IMR-90 (cell line): ENCODE results near the gene ACVR1. TPM values are rescaled to one million over a fixed set of nuclear protein-coding genes. Genes with fewer than 3 reads are reported as not detected.

Experiments used
- ATAC-seq: fragments of 200-7000 bp; cut with Tn5 transposase; 2 replicates; pipeline ENCODE4 v1.9.1; 2020; ENCODE audit warnings: low read depth, mild to moderate bottlenecking, moderate library complexity
- BruUV-seq: library from RNA; stranded (reverse); fragments of 400-500 nt; replicated peaks from 2 replicates; lab custom pipeline; 2021; lab: Mats Ljungman, UMichigan
- CTCF ChIA-PET: fragments of 300-600 bp; formaldehyde crosslinking; extraction: SDS; loops from one replicate; lab custom pipeline; 2021; ENCODE audit warnings: antibody characterized with exemption; lab: Yijun Ruan, JAX
- POLR2A ChIA-PET: fragments of 300-600 bp; sonication (Branson Sonifier 250); formaldehyde crosslinking; loops from one replicate; lab custom pipeline; 2022; ENCODE audit warnings: antibody characterized with exemption; ENCODE audit not compliant: unreplicated experiment; lab: Charles Lee
- DNase-seq: peaks from one replicate; pipeline ENCODE4 v3.0.0; 2013
- H2AFZ ChIP-seq: replicated peaks from 2 replicates; pipeline ENCODE3; 2013; ENCODE audit warnings: low read length, mild to moderate bottlenecking; ENCODE audit not compliant: poor library complexity
- H2AK5ac ChIP-seq: 2 replicates; pipeline ENCODE4 v1.6.1; 2013; ENCODE audit warnings: low read depth, low read length, inconsistent platforms
- H2AK9ac ChIP-seq: replicated peaks from 2 replicates; pipeline ENCODE3; 2013; ENCODE audit warnings: mild to moderate bottlenecking, low read depth, low read length, moderate library complexity; ENCODE audit not compliant: poor library complexity
- H2BK120ac ChIP-seq: 2 replicates; pipeline ENCODE4 v1.6.1; 2013; ENCODE audit warnings: low read depth, low read length, inconsistent platforms
- H2BK15ac ChIP-seq: 3 replicates; pipeline ENCODE4 v1.6.1; 2013; ENCODE audit warnings: low read depth, low read length, inconsistent platforms
- H2BK20ac ChIP-seq: 2 replicates; pipeline ENCODE4 v1.6.1; 2013; ENCODE audit warnings: low read depth, mild to moderate bottlenecking, inconsistent platforms, low read length, moderate library complexity
- H2BK5ac ChIP-seq: 2 replicates; pipeline ENCODE4 v1.6.1; 2013; ENCODE audit warnings: mild to moderate bottlenecking, low read depth, low read length, inconsistent platforms; ENCODE audit not compliant: poor library complexity, severe bottlenecking
- H3K14ac ChIP-seq: replicated peaks from 2 replicates; pipeline ENCODE4 v1.6.1; 2013; ENCODE audit warnings: low read depth, low read length, inconsistent platforms
- H3K18ac ChIP-seq: 2 replicates; pipeline ENCODE4 v1.6.1; 2013; ENCODE audit warnings: low read depth, low read length, control low read depth
- H3K23ac ChIP-seq: 2 replicates; pipeline ENCODE4 v1.6.1; 2013; ENCODE audit warnings: low read depth, low read length, inconsistent platforms
- H3K27ac ChIP-seq: 2 replicates; pipeline ENCODE4 v1.5.1; 2013; ENCODE audit warnings: mild to moderate bottlenecking, control low read depth, low read length; ENCODE audit not compliant: insufficient read depth
- H3K27me3 ChIP-seq: 2 replicates; pipeline ENCODE4 v1.6.1; 2013; ENCODE audit warnings: low read length; ENCODE audit not compliant: control insufficient read depth, insufficient read depth
- H3K36me3 ChIP-seq: 2 replicates; pipeline ENCODE4 v1.6.1; 2013; ENCODE audit warnings: low read length, mixed read lengths; ENCODE audit not compliant: control insufficient read depth, insufficient read depth
- H3K4ac ChIP-seq: 2 replicates; pipeline ENCODE4 v1.6.1; 2013; ENCODE audit warnings: low read depth, low read length, inconsistent platforms
- H3K4me1 ChIP-seq: 2 replicates; pipeline ENCODE4 v1.6.1; 2013; ENCODE audit warnings: low read length, mixed read lengths; ENCODE audit not compliant: control insufficient read depth, insufficient read depth
- H3K4me2 ChIP-seq: 2 replicates; pipeline ENCODE4 v1.6.1; 2013; ENCODE audit warnings: low read depth, mild to moderate bottlenecking, control low read depth, low read length, moderate library complexity
- H3K4me3 ChIP-seq: 2 replicates; pipeline ENCODE4 v1.5.1; 2013; ENCODE audit warnings: low read depth, mild to moderate bottlenecking, control low read depth, low read length, moderate library complexity; ENCODE audit not compliant: insufficient read depth
- H3K56ac ChIP-seq: 2 replicates; pipeline ENCODE4 v1.6.1; 2013; ENCODE audit warnings: low read length, inconsistent platforms; ENCODE audit not compliant: insufficient read depth; ENCODE audit errors: extremely low read depth
- H3K79me1 ChIP-seq, 2 experiments: 2 replicates each; pipeline ENCODE4 v1.6.1; 2013; ENCODE audit warnings: low read length in 2 of 2, inconsistent platforms in 1 of 2, low read depth in 1 of 2
- H3K9ac ChIP-seq: 2 replicates; pipeline ENCODE4 v1.6.1; 2013; ENCODE audit warnings: low read depth, low read length, control low read depth
- H3K9me1 ChIP-seq: 2 replicates; pipeline ENCODE4 v1.6.1; 2013; ENCODE audit warnings: low read length, inconsistent platforms; ENCODE audit not compliant: insufficient read depth
- H3K9me3 ChIP-seq: 2 replicates; pipeline ENCODE4 v1.6.1; 2013; ENCODE audit warnings: low read length; ENCODE audit not compliant: control insufficient read depth, insufficient read depth
- H4K20me1 ChIP-seq: 2 replicates; pipeline ENCODE4 v1.6.1; 2013; ENCODE audit warnings: low read length, inconsistent platforms; ENCODE audit not compliant: insufficient read depth
- H4K5ac ChIP-seq: 2 replicates; pipeline ENCODE4 v1.6.1; 2013; ENCODE audit warnings: mild to moderate bottlenecking, low read depth, low read length, control low read depth
- H4K8ac ChIP-seq, 2 experiments: 2 replicates each; pipeline ENCODE4 v1.6.1; 2013; ENCODE audit warnings: low read depth in 2 of 2, low read length in 2 of 2, control low read depth in 1 of 2, inconsistent platforms in 1 of 2
- H4K91ac ChIP-seq: 2 replicates; pipeline ENCODE4 v1.6.1; 2013; ENCODE audit warnings: low read depth, low read length, inconsistent platforms; ENCODE audit not compliant: insufficient read depth
- CEBPB ChIP-seq: IDR thresholded peaks from 2 replicates; pipeline ENCODE4 v1.6.1; 2012; ENCODE audit warnings: low read depth, low read length, improper control_type of control experiment
- CHD1 ChIP-seq: IDR thresholded peaks from 2 replicates; pipeline ENCODE4 v1.6.1; 2012; ENCODE audit warnings: low read depth, low read length, improper control_type of control experiment
- CTCF ChIP-seq: conservative IDR thresholded peaks from 2 replicates; pipeline ENCODE4 v1.5.1; 2012; ENCODE audit warnings: mild to moderate bottlenecking, low read depth, low read length, improper control_type of control experiment
- ELK1 ChIP-seq: fragments of 150-350 bp; IDR thresholded peaks from 2 replicates; pipeline ENCODE4 v1.6.1; 2016; ENCODE audit warnings: low read depth, mild to moderate bottlenecking, low read length, moderate library complexity, borderline replicate concordance
- MXI1 ChIP-seq: IDR thresholded peaks from 2 replicates; pipeline ENCODE4 v1.6.1; 2012; ENCODE audit warnings: low read depth, mild to moderate bottlenecking, low read length, moderate library complexity, borderline replicate concordance
- RFX5 ChIP-seq: IDR thresholded peaks from 2 replicates; pipeline ENCODE4 v1.8.0; 2012; ENCODE audit warnings: low read depth, mild to moderate bottlenecking, low read length, moderate library complexity
- SMC3 ChIP-seq: fragments of 150-350 bp; IDR thresholded peaks from 2 replicates; pipeline ENCODE4 v1.6.1; 2016; ENCODE audit warnings: low read depth, mild to moderate bottlenecking, antibody characterized with exemption, low read length, moderate library complexity
- dilution Hi-C: fragments of 300-500 bp; cut with HindIII; formaldehyde crosslinking; loops from one replicate; pipeline ENCODE4 v1.14.3; 2018; ENCODE audit warnings: low sequenced_read_pairs; ENCODE audit not compliant: unreplicated experiment
- in situ Hi-C: fragments of 300-500 bp; cut with MboI; formaldehyde crosslinking; loops from 3 replicates; pipeline ENCODE4 v1.14.3; 2019; ENCODE audit warnings: low sequenced_read_pairs, inconsistent platforms, mixed read lengths
- intact Hi-C: fragments of 100-400 bp; cut with micrococcal nuclease; formaldehyde crosslinking; loops from 2 replicates; pipeline ENCODE4 v1.10.0; 2022
- polyA plus RNA-seq, 3 experiments: library from polyadenylated mRNA; depleted of rRNA; stranded (reverse); fragments of >200 nt; gene quantifications; 2 replicates each; pipeline ENCODE4 v1.2.3, GENCODE V29; 2012; ENCODE audit warnings: low replicate concordance in 1 of 3
- total RNA-seq: library from RNA; depleted of rRNA; stranded (reverse); fragments of >200 nt; gene quantifications from 2 replicates; pipeline ENCODE4 v1.2.3, GENCODE V29; 2012

The ACVR1 gene
- total and polyA plus RNA-seq, 2 of the 4 experiments (the other 2 are of a cell fraction), result 21.1 to 40.8 TPM

GRCh38 chr2:157761520-157761919, 114.6 kb downstream of the ACVR1 start:
- H3K23ac ChIP-seq, result no peak overlapping the region
- no peak overlapping the region for H3K14ac ChIP-seq
- BruUV-seq, result no TSS peak
- H3K56ac ChIP-seq, result no peak overlapping the region
- H3K27ac ChIP-seq, result no peak overlapping the region
- no peak overlapping the region for H4K5ac ChIP-seq
- no peak overlapping the region for H3K4ac ChIP-seq
- no peak overlapping the region for H4K8ac ChIP-seq
- H4K91ac ChIP-seq, result no peak overlapping the region
- H2BK20ac ChIP-seq, result no peak overlapping the region
- peaks cover 4% of the 10 kb centered on the region; the same call in 1 of the 2 replicates for H3K9me3 ChIP-seq
- TF ChIP-seq ELK1 (no peak), CTCF (no peak), CEBPB (no peak), MXI1 (no peak), SMC3 (no peak), CHD1 (no peak), RFX5 (no peak)
- H2AK5ac ChIP-seq, result no peak overlapping the region
- H2BK120ac ChIP-seq, result no peak overlapping the region
- no peak overlapping the region for H2BK15ac ChIP-seq
- ChIA-PET CTCF (no interaction called here), POLR2A (no interaction called here)
- no peak overlapping the region for H3K18ac ChIP-seq
- H3K4me3 ChIP-seq, result no peak overlapping the region
- H4K20me1 ChIP-seq, result no peaks in the 10 kb centered on the region
- intact Hi-C loops (no loop called here), in situ Hi-C loops (loop anchor here (25.0 kb wide), 2 partner anchors 274 to 1001 kb away; no protein-coding TSS in a partner anchor), dilution Hi-C loops (no loop called here)
- no peak overlapping the region for H3K9ac ChIP-seq
- ATAC-seq (peak; percentile 57; the same call in 1 of the 2 replicates), DNase-seq (peak; percentile 59)
- no peak overlapping the region for H2BK5ac ChIP-seq
- no peak overlapping the region for H2AFZ ChIP-seq
- H3K4me1 ChIP-seq, result no peaks in the 10 kb centered on the region
- H2AK9ac ChIP-seq, result no peak overlapping the region
- H3K4me2 ChIP-seq, result no peak overlapping the region
- peaks cover 16% of the 10 kb centered on the region for H3K36me3 ChIP-seq
- peaks cover 0 to 4% of the 10 kb centered on the region in 2 experiments; a peak in 2 of 4 replicates for H3K79me1 ChIP-seq
- no peaks in the 10 kb centered on the region for H3K9me1 ChIP-seq
- H3K27me3 ChIP-seq, result no peaks in the 10 kb centered on the region
